SK-N-SH treated with all-trans-retinoic acid at 6 μM for 48 hours (cell line): Measurements from ENCODE around the gene PTCD3.

Experiments
- ATAC-seq: fragments of 200-7000 bp; cut with Tn5 transposase; 3 replicates; pipeline ENCODE4 v1.9.1; 2020; ENCODE audit warnings: mild to moderate bottlenecking, moderate library complexity
- ARNTL ChIP-seq: fragments of 450-650 bp; formaldehyde crosslinking; IDR thresholded peaks from 2 replicates; pipeline ENCODE4 v1.5.0; 2020; ENCODE audit warnings: low read depth, mild to moderate bottlenecking, moderate library complexity, borderline replicate concordance
- BACH2 ChIP-seq: fragments of 250-450 bp; sonication (Bioruptor Pico); IDR thresholded peaks from 2 replicates; pipeline ENCODE4 v1.9.0; 2021; ENCODE audit warnings: mild to moderate bottlenecking, borderline replicate concordance
- CSRNP3 ChIP-seq: fragments of 250-450 bp; sonication (Bioruptor Pico); IDR thresholded peaks from 2 replicates; pipeline ENCODE4 v1.5.1; 2021; ENCODE audit warnings: mild to moderate bottlenecking, moderate library complexity
- ESRRG ChIP-seq: fragments of 250-450 bp; sonication (Bioruptor Pico); IDR thresholded peaks from 2 replicates; pipeline ENCODE4 v1.6.1; 2021; ENCODE audit warnings: mild to moderate bottlenecking
- GLIS3 ChIP-seq: fragments of 250-450 bp; sonication (Bioruptor Pico); IDR thresholded peaks from 2 replicates; pipeline ENCODE4 v1.5.0; 2020; ENCODE audit warnings: mild to moderate bottlenecking, moderate library complexity
- ISL1 ChIP-seq: fragments of 250-450 bp; sonication (Bioruptor Pico); IDR thresholded peaks from 2 replicates; pipeline ENCODE4 v2.1.2; 2022; ENCODE audit warnings: mild to moderate bottlenecking, moderate library complexity
- OSR1 ChIP-seq: fragments of 250-450 bp; sonication (Bioruptor Pico); IDR thresholded peaks from 2 replicates; pipeline ENCODE4 v1.8.0; 2022; ENCODE audit warnings: moderate library complexity, mild to moderate bottlenecking, inconsistent platforms
- PPARA ChIP-seq: fragments of 250-450 bp; sonication (Bioruptor Pico); IDR thresholded peaks from 2 replicates; pipeline ENCODE4 v1.5.0; 2020; ENCODE audit warnings: mild to moderate bottlenecking, borderline replicate concordance
- RARB ChIP-seq: fragments of 250-450 bp; sonication (Bioruptor Pico); IDR thresholded peaks from 2 replicates; pipeline ENCODE4 v1.8.0; 2021; ENCODE audit warnings: mild to moderate bottlenecking, moderate library complexity
- SNAI2 ChIP-seq: fragments of 250-450 bp; sonication (Bioruptor Pico); IDR thresholded peaks from 2 replicates; pipeline ENCODE4 v1.5.0; 2020; ENCODE audit warnings: mild to moderate bottlenecking, moderate library complexity
- TCF4 ChIP-seq: fragments of 250-450 bp; sonication (Bioruptor Pico); IDR thresholded peaks from 2 replicates; pipeline ENCODE4 v1.8.0; 2021; ENCODE audit warnings: mild to moderate bottlenecking, moderate library complexity, borderline replicate concordance
- TOX ChIP-seq: fragments of 250-450 bp; sonication (Bioruptor Pico); IDR thresholded peaks from 2 replicates; pipeline ENCODE4 v1.8.0; 2021; ENCODE audit warnings: mild to moderate bottlenecking, moderate library complexity, borderline replicate concordance
- TSHZ2 ChIP-seq: fragments of 250-450 bp; sonication (Bioruptor Pico); IDR thresholded peaks from 2 replicates; pipeline ENCODE4 v1.5.0; 2020; ENCODE audit warnings: mild to moderate bottlenecking, moderate library complexity
- ZC3H10 ChIP-seq: fragments of 250-450 bp; sonication (Bioruptor Pico); IDR thresholded peaks from 2 replicates; pipeline ENCODE4 v1.5.1; 2021; ENCODE audit warnings: mild to moderate bottlenecking, moderate library complexity
- ZFP3 ChIP-seq: fragments of 250-450 bp; sonication (Bioruptor Pico); IDR thresholded peaks from 2 replicates; pipeline ENCODE4 v1.5.0; 2020; ENCODE audit warnings: mild to moderate bottlenecking, moderate library complexity
- ZFP30 ChIP-seq: fragments of 450-650 bp; formaldehyde crosslinking; IDR thresholded peaks from 2 replicates; pipeline ENCODE4 v1.5.0; 2022; ENCODE audit warnings: mild to moderate bottlenecking, moderate library complexity
- ZNF565 ChIP-seq: fragments of 450-650 bp; formaldehyde crosslinking; conservative IDR thresholded peaks from 2 replicates; pipeline ENCODE4 v1.5.0; 2020; ENCODE audit warnings: low read depth, mild to moderate bottlenecking, moderate library complexity
- ZNF8 ChIP-seq: fragments of 450-650 bp; formaldehyde crosslinking; IDR thresholded peaks from 2 replicates; pipeline ENCODE4 v1.5.0; 2020; ENCODE audit warnings: mild to moderate bottlenecking, moderate library complexity
- TF ChIP-seq, protein P1 (sequence below): fragments of 250-450 bp; sonication (Bioruptor Pico); IDR thresholded peaks from 2 replicates; pipeline ENCODE4 v1.5.1; 2020; ENCODE audit warnings: low read depth, mild to moderate bottlenecking, moderate library complexity
- TF ChIP-seq, protein P2 (sequence below): fragments of 250-450 bp; sonication (Bioruptor Pico); IDR thresholded peaks from 2 replicates; pipeline ENCODE4 v1.8.0; 2020; ENCODE audit warnings: mild to moderate bottlenecking, moderate library complexity, borderline replicate concordance

PTCD3 gene

GRCh38 chr2:86136141-86136540, 30.1 kb downstream of the PTCD3 start:
- ATAC-seq: no peak
- TF ChIP-seq, protein P1, sequence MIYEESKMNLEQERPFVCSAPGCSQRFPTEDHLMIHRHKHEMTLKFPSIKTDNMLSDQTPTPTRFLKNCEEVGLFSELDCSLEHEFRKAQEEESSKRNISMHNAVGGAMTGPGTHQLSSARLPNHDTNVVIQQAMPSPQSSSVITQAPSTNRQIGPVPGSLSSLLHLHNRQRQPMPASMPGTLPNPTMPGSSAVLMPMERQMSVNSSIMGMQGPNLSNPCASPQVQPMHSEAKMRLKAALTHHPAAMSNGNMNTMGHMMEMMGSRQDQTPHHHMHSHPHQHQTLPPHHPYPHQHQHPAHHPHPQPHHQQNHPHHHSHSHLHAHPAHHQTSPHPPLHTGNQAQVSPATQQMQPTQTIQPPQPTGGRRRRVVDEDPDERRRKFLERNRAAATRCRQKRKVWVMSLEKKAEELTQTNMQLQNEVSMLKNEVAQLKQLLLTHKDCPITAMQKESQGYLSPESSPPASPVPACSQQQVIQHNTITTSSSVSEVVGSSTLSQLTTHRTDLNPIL (CRISPR knock-in tag): no peak
- no peak for TF ChIP-seq TSHZ2 (CRISPR knock-in tag)

- ATAC-seq: no peak
- TF ChIP-seq CSRNP3 (CRISPR knock-in tag): no peak
- no peak for TF ChIP-seq ZFP30
- TF ChIP-seq TOX: no peak
- TF ChIP-seq RARB (CRISPR knock-in tag): no peak
Measured at GRCh38 chr2:86138736-86139625, 32.9 kb downstream of the PTCD3 start.

- TF ChIP-seq BACH2 (no peak), SNAI2 (no peak), ZNF8 (CRISPR knock-in tag) (no peak), PPARA (CRISPR knock-in tag) (no peak), TOX (no peak), ESRRG (CRISPR knock-in tag) (no peak), ZC3H10 (no peak), OSR1 (CRISPR knock-in tag) (no peak), ZNF565 (CRISPR knock-in tag) (no peak), GLIS3 (CRISPR knock-in tag) (no peak), CSRNP3 (CRISPR knock-in tag) (no peak), ZFP30 (no peak), RARB (CRISPR knock-in tag) (no peak), ISL1 (CRISPR knock-in tag) (no peak), TSHZ2 (CRISPR knock-in tag) (no peak), ARNTL (CRISPR knock-in tag) (no peak), ZFP3 (no peak), TCF4 (CRISPR knock-in tag) (no peak)
- TF ChIP-seq, protein P2, sequence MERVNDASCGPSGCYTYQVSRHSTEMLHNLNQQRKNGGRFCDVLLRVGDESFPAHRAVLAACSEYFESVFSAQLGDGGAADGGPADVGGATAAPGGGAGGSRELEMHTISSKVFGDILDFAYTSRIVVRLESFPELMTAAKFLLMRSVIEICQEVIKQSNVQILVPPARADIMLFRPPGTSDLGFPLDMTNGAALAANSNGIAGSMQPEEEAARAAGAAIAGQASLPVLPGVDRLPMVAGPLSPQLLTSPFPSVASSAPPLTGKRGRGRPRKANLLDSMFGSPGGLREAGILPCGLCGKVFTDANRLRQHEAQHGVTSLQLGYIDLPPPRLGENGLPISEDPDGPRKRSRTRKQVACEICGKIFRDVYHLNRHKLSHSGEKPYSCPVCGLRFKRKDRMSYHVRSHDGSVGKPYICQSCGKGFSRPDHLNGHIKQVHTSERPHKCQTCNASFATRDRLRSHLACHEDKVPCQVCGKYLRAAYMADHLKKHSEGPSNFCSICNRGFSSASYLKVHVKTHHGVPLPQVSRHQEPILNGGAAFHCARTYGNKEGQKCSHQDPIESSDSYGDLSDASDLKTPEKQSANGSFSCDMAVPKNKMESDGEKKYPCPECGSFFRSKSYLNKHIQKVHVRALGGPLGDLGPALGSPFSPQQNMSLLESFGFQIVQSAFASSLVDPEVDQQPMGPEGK: no peak
- TF ChIP-seq, protein P1 (CRISPR knock-in tag): no peak
- ATAC-seq: no peak
Measured at GRCh38 chr2:86139981-86140380, 33.9 kb downstream of the PTCD3 start.
